IPS-NIHi7 (cell line): ENCODE data around the gene CEP57.

Source experiments
- DNase-seq: peaks from one replicate; pipeline ENCODE4 v3.0.0; 2012; ENCODE audit warnings: mixed read lengths; ENCODE audit errors: extremely low spot score

CEP57 gene

DNA sequence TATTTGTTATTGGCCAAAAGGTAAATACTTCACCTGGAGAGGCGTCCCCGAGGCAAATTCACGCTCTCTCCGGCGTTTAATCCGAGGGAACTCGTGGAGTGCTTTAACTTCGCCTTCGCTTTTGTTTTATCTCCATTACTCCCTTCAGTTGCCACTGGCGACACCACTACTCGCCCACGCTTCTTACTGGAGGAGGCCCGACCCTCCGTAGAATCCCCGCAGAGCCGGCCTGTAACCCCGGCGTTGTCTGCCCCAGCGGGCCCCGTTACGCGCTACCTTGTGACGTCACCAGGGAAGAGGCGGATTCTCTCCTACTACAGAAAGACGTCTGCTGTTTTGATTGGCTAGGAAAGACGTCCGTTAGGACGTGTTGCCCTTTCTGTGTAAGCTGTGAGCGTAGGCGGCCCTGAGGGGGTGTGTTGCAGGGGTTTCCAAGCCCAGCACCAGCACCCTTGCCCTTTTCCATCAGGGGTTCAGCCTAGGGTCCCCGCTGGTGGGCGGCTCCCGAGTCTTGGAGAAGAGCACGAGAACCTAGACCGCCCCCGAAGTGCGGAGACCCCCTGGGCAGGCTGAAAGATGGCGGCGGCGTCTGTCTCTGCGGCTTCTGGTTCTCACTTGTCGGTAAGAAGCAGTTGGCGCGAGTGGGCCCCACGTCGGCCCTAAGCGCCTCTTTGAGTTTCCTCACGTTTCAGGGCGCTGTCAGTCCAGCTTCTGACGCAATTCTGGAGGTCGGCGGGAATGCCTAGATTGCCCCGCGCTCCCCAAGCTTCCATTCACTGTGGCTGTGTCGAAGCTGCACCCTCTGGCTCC, at the start of gene CEP57:
Gene CEP57 (plus strand): TSS at position 376 of the 810 bp plus-strand sequence. CDS start 201 bp downstream, at position 577.
- peak; percentile 89 for DNase-seq

GRCh38 chr11:95750101-95750500, 40.2 kb upstream of the CEP57 start:
- no peak for DNase-seq

- no peak for DNase-seq
Observed at GRCh38 chr11:95751515-95751914, 38.8 kb upstream of the CEP57 start.

GRCh38 chr11:95760941-95761340, 29.4 kb upstream of the CEP57 start:
- no peak for DNase-seq

DNA sequence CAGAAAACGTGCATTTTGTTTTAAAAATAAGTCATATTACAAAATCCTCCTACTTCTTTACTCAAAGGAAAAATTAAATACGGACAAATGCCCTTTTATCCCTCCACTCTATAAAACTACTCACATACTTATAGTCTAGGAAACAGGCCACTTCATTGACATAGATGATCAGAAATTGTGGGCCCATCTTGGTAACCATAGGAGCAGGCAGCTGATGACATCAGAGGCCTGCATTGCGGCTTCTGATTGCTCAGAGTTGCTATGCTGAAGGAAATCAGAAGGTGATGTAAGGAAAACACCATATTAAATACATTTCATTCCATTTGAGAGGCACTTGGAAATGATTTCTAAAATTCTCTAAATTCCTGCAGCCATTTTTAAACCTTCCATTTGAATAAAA, 27.8 kb upstream of the CEP57 start:
- no peak for DNase-seq

DNA sequence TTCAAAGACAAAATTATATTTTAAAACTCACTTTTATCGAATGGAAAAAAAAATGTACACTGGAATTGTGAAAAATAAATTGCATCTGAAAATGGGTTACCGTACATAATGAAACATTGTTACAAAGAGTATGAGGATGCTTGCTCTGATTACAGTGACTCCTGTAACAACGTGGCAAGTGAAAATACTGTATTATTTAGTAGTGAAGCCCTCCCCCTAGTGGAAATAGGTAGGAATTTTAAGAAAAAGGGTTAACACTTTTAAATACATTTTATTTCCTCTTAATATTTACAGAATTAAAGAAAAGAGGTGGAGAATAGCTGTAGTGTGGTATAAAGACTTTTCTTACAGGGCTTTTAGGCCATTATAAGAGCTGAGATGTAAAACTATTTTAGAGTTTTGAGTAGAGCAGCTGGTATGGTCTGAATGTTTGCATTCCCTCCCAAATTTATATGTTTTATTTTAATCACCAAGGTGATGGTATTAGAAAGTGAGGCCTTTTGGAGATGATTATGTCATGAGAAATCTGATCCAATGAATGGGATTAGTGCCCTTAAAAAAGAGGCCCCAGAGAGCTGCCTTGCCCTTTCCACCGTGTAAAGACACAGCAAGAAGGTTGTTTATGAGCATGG, 25.9 kb upstream of the CEP57 start:
- peak; percentile 49 for DNase-seq

DNA sequence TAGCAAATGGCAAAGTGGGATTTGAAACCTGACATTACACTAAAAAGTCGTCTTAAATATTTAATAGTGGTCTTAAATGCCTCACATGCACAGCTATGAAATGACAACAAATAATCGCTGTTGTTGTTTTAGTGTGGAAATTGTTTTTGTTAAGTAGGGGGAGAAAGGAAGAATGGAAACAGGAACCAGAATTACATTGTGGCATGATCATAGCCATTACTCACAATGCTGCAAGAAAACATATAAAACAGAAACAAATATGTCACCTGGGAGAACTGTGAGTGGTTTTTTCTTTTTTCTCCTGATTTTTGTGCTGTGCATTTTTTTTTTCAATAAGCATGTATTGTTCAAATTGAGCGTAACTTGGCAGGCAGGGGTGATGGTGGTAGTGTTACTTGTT, 23.6 kb upstream of the CEP57 start:
- DNase-seq = no peak

- DNase-seq = no peak
Observed at GRCh38 chr11:95767498-95767897, 22.8 kb upstream of the CEP57 start.

DNA sequence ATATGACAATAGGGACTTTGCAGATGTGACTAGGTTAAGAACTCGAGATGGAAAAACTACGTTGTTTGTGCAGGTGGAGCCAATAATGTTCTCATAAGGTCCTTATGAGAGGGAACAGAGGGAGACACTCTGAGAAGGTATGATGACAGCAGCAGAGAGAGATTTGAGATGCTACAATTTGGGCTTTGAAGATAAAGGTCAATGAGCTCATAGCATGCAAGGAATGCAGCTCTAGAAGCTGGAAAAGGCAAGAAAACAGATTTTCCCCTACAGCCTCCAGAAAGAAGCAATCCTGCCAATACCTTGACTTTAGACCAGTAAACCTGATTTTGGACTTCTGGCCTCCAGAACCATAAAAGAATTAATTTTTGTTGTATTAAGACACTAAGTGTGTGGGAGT, 21.8 kb upstream of the CEP57 start:
- DNase-seq = no peak

DNA sequence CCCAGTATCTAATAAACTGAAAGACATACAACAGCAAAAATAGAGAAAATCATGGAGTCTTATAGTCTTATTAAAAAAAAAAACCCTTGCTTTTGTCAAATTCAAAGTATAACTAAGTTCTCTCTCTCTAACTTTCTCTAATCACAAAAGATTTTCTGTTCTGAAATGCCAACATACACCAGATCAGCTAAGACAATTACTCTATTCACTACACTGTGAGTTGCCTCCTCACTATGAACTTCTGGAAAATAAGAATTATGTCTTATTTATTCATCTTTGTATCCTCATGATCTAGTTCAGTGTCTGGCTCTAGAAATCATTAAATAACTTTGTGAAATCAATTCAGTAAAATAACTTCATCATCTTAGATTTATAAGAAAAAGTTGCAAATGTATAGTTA, 13.4 kb upstream of the CEP57 start:
- no peak for DNase-seq

DNA sequence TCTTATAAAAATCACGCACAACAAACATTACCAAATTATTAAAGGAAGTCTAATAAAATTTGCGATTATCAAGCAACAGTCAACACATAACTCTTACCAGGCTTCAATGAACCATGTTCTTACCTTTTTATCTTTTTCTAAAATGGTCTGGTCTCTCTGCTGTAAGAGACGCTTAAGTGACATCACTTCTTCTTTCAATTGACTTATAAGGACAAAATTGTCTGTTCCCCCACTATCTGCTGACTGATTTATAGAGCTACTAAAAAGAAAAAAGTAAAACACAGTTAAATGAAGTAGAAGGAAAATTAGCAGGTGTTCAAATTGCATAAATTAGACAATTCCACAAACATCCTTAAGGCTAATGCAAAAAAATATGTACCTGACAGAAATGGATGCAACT, 11.6 kb upstream of the CEP57 start:
- DNase-seq = no peak

GRCh38 chr11:95780544-95780943, 9.8 kb upstream of the CEP57 start:
- DNase-seq = no peak

DNA sequence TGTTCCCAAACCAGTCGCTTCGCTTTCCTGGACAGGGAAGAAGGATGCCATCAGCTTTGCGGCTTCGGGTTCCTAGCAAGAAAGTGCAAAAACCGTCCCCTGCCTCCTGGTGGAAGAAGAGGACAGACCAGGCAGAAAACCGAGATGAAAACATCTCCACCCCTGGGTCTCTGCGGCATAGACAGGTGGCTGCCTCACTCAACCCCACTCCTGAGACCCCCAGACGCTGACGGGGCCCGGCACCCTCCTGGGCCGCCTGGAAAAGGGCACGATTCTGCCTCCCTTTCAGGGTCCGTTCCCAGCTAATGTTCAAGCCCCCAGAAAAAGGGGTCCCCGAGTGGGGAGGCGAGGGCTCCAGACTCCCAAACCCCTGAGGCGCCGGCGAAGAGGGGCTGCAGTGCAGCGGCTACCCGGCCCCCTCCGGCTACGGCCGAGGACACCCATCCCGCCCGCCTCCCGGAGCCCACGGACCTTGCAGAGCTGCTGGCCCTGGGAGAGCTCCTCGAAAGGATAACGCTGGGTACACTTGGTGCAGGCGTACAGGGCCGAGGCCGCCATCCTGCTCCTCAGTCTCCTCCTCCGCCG, 1.3 kb upstream of the CEP57 start:
- peak; percentile 55 for DNase-seq

DNA sequence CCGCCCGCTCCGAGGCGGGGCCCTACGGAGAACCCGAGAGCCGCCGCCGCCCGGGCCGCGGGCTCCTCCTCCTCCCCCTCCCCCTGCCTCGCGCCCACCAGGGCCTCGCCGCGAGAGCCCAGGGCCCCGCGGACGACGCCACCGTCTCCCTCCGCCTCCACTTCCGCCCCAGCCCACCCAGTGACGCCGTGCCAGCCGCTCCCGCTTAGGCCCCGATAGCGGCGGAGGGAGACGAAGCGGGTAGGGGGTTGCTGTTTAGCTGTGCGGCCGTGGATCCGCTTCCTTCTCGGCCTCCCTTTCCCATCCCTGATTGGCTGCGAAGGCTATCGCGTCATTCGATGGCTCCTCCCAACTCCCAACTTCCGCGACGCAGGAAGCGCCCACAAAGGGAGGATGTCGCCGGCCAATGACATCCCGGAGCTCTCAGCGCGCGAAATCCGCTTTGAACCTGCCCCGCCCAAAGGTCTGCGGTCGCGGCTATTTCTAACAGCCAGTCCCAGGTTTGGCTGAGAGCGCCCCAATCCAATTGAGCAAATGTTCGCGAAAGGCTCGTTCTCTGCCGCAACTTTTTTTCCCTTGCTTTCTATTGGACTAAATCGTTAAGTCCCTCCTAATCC, 684 bp upstream of the CEP57 start, which contains the start of gene FAM76B:
Gene FAM76B (minus strand): TSS at position 277 of the 617 bp plus-strand sequence. CDS start 304 bp downstream, outside the sequence.
- DNase-seq = peak; percentile 92

- peak; percentile 46 for DNase-seq
Observed at GRCh38 chr11:95790933-95791708, 823 bp downstream of the CEP57 start.

GRCh38 chr11:95791709-95792033, 1.4 kb downstream of the CEP57 start:
- no peak for DNase-seq

- no peak for DNase-seq
Observed at GRCh38 chr11:95792200-95792599, 1.9 kb downstream of the CEP57 start.

GRCh38 chr11:95792700-95793099, 2.4 kb downstream of the CEP57 start:
- no peak for DNase-seq

DNA sequence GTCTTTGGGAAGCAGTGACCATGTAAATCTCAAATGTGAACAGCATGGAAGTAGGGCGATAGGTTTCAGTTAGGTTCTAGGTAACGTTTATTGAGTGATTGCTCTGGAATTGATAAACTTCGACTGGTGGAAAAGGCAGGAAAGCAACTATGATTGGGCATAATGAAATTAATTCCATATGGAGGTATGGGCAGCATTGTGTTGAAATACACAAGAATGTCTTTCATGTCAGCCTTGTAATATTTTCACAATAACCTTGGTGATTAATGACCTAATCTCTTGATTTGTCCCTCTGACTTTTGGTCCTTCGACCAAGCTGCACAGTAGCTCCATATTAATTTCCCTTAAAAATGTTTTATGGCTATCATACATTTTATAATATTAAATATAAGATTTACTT, 2.8 kb downstream of the CEP57 start:
- DNase-seq = no peak

- no peak for DNase-seq
Observed at GRCh38 chr11:95794086-95794485, 3.8 kb downstream of the CEP57 start.

GRCh38 chr11:95795627-95796295, 5.5 kb downstream of the CEP57 start:
- DNase-seq = no peak
